H7 (cell line): ENCODE results near the gene ADGRE3. TPM values are rescaled to one million over a fixed set of nuclear protein-coding genes. Genes with fewer than 3 reads are reported as not detected.

Experiments
- DNase-seq: peaks from one replicate; pipeline ENCODE4 v3.0.0; 2012
- H3K27me3 ChIP-seq: 2 replicates; pipeline ENCODE4 v1.6.0; 2011; ENCODE audit warnings: mild to moderate bottlenecking, low read length; ENCODE audit not compliant: control insufficient read depth, insufficient read depth
- H3K36me3 ChIP-seq: replicated peaks from 2 replicates; pipeline ENCODE4 v1.5.1; 2011; ENCODE audit warnings: low read length; ENCODE audit not compliant: control insufficient read depth, insufficient read depth
- H3K4me3 ChIP-seq: 2 replicates; pipeline ENCODE4 v1.5.1; 2011; ENCODE audit warnings: low read depth, mild to moderate bottlenecking, control low read depth, low read length, moderate library complexity; ENCODE audit not compliant: insufficient read depth
- total RNA-seq: library from RNA; depleted of rRNA; stranded (reverse); fragments of >200 nt; shearing (Covaris generic); gene quantifications from 2 replicates; pipeline ENCODE4 v1.2.3, GENCODE V29; 2014

ADGRE3 gene
- total RNA-seq, 1 experiment from 2014 or later = not detected

DNA sequence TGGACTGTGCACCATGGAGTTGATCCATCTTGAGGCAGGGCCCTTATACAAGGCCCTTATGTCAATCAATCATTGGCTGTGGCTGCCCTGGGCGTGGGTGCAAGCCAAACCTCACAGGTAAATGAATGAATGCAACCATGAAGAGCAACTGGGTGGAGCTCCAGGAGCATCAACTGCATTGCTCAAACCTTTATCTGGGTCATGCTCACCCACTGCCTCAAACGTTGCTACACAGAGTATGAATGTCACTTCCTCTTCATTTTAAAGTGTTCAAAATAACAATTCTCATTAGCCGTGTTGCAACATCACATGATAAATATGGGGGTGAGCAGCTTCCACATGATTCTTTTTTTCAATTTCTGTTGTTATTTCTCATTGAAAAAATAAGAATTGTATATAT is 8.8 kb upstream of the ADGRE3 start:
- no peaks in the 10 kb centered on the region for H3K27me3 ChIP-seq
- no peak for DNase-seq
- H3K4me3 ChIP-seq = no peak overlapping the region
- H3K36me3 ChIP-seq = no peaks in the 10 kb centered on the region

DNA sequence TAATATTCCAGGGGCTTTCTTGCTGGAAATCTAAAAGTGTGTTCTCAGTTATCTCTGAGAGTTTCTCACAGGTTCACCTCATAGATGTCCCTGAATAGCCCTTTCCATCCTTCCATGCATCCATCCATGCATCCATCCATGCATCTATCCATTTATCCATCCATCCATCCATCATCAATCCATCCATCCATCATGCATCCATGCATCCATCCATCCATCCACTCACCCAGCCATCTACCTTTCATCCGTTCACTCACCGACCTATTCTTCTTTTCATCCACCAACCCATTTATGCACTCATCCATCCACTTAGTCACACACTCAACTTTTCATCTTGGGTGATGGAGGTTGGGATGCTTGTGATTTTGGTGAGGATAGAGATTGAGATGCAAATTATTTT is 7.4 kb upstream of the ADGRE3 start:
- Histone ChIP-seq H3K36me3 (no peaks in the 10 kb centered on the region), H3K4me3 (no peak overlapping the region), H3K27me3 (no peaks in the 10 kb centered on the region)
- no peak for DNase-seq

DNA sequence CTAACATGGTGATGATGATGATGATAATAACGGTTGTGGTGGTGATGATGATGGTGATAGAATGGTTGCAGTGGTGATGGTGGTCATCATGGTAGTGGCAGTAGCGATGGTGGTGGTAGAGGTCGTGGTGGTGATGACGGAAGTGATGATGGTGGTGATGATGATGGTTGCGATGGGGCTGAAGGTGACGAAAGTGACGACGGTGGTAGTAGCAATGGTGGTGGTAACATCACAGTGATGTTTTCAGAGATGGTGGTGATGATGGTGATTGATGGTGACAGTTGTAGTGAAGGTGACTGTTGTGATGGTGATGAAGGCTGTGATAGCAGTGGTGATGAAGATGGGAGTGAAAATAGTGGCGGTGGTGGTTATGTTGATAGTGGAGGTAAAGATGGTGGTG is 3.6 kb upstream of the ADGRE3 start:
- DNase-seq = no peak
- Histone ChIP-seq H3K4me3 (no peak overlapping the region), H3K36me3 (no peaks in the 10 kb centered on the region), H3K27me3 (no peaks in the 10 kb centered on the region)

DNA sequence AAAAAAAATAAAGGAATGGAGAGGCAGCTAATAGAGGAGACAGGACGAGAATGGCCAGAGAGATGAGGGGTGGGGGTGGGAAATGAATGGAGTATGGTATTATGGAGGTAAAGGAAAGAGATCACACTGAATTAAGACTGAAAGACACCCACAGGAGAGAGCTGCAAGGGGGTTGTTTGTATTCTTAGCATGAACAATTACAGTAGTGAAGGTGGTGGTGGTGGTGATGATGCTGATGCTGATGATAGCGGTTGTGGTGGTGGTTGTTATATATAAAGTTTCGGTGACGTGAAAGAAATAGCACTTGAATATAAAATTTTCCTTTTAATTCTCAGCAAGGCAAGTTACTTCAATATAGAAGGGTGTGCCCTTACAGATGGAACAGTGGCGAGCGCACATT is 2.8 kb upstream of the ADGRE3 start:
- no peaks in the 10 kb centered on the region for H3K27me3 ChIP-seq
- H3K4me3 ChIP-seq = no peak overlapping the region
- no peaks in the 10 kb centered on the region for H3K36me3 ChIP-seq
- no peak for DNase-seq

DNA sequence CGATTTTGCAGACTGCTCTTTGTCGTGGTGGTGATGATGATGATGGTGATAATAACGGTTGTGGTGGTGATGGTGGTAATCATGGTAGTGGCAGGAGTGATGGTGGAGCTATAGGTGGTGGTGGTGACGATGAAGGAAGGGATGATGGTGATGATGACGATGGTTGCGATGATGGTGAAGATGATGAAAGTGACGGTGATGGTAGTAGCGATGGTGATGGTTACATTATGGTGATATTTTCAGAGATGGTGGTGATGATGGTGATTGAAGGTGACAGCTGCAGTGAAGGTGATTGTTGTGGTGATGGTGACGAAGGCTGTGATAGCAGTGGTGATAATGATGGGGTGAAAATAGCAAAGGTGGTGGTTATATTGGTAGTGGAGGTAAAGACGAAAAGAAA is 2.1 kb upstream of the ADGRE3 start:
- no peak for DNase-seq
- H3K27me3 ChIP-seq = no peaks in the 10 kb centered on the region
- H3K4me3 ChIP-seq = no peak overlapping the region

DNA sequence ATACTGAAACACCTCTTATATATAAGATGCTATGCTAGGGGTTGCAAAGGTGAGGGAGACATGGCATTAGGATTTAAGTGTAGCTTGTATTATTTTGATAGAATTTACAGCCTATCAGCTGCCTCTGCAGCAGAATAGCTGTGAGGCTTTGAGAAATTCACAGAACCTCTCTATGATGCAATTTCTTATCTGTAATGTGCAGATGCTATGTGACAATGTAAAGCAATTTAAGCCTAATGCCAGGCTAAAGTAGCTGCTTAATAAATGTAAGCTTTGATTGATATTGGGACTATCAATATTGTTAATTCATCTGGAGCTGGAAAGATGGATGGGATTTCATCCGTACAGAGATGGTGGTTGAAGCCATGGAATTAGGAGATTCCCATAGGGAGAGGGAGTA is 1.6 kb downstream of the ADGRE3 start:
- Histone ChIP-seq H3K36me3 (no peaks in the 10 kb centered on the region), H3K4me3 (no peak overlapping the region), H3K27me3 (no peaks in the 10 kb centered on the region)
- no peak for DNase-seq

More for the DNA sequence above, 2.1 kb upstream of the ADGRE3 start:
- no peaks in the 10 kb centered on the region for H3K36me3 ChIP-seq

DNA sequence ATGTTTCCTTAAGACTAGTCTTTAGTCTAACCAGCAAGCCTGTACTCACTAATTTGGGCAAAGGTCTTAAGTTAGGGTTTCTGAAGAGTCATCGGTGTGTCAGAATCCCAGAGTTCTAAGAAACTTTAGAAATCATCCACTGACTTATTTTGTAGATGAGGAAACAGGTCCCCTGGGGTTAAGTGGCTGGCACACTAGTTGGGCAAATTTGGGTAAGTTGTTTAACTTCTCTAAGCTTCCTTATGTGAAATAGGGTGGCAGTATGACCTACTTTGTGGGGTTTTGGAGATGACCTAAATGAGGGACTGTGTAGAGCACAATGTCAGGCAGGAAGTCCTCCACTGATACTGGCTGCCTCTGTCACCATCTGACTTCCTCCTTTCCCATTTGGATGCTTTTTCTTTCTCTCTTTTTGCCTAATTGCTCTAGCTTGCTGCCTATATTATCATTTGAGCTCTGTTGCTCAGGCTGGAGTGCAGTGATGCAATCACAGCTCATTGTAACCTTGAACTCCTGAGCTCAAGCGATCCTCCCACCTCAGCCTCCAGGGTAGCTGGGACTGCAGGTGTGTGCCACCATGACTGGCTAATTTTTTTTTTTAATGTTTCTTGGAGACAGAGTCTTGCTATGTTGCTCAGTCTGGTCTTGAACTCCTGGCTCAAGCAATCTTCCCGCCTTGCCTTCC is 2.3 kb downstream of the ADGRE3 start:
- no peaks in the 10 kb centered on the region for H3K27me3 ChIP-seq
- H3K36me3 ChIP-seq = no peaks in the 10 kb centered on the region

DNA sequence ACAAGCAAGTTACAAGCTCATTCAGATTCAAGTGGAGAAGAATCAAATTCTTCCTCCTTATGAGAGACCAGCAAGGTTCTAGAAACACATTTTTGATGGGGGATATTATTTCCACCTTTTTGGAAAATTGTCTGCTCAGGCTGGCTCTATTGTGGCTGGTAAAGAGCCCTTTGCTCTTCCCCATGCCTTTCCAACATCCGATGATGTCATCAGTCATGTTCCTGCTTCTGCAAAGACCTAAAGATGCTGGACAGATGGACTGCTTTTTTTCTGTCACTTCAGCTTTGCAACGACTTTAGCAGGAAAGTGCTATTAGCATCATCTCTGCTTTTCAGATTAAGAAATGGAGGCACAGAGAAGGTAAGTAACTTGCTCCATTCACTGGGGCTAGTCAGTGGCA is 4.2 kb downstream of the ADGRE3 start:
- H3K36me3 ChIP-seq = no peaks in the 10 kb centered on the region
- DNase-seq = no peak
- H3K4me3 ChIP-seq = no peak overlapping the region
- H3K27me3 ChIP-seq = no peaks in the 10 kb centered on the region

More for the DNA sequence above, 2.3 kb downstream of the ADGRE3 start:
- no peak overlapping the region for H3K4me3 ChIP-seq
- DNase-seq = no peak

DNA sequence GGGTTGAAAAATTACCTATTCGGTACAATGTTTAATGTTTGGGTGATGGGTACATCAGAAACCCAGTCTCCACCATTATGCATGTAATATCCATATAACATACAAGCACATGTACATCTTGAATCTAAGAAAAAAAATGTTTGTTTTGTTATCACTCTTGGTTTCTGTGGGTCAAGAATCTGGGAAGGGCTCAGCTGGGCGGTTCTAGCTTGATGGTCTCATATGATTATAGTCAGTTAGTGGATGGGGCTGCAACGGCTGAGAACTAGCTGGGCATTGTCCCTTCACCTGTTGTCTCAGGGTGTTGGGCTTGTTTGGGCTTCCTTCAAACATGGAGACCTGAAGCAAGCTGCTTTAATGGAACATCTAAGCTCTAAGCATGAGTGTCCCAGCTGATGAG is 4.7 kb downstream of the ADGRE3 start:
- H3K4me3 ChIP-seq = no peak overlapping the region
- H3K36me3 ChIP-seq = no peaks in the 10 kb centered on the region
- no peak for DNase-seq
- H3K27me3 ChIP-seq = no peaks in the 10 kb centered on the region

DNA sequence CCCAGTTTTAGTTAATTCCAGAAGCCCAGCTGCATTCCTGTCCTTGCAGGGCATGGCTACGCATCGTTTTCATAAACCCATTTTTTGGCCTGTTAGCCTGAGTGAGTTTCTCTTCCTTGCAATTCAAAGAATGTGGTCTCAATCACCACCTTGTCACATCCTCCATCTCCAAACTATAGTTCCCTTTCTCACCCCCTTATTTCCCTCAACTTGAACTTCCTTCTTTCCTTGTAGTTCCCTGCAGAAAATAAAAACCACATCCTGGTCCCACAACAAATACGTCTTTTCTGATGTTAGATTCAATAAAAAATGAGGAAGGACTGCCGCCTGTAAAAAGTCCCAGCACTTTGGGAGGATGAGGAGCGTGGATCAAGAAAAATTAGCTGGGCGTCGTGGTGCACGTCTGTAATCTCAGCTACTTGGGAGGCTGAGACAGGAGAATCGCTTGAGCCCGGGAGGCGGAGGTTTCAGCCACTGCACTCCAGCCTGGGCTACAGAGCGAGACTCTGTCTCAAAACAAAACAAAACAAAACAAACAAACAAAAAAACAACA is 13.2 kb downstream of the ADGRE3 start:
- H3K4me3 ChIP-seq = no peak overlapping the region
- no peaks in the 10 kb centered on the region for H3K27me3 ChIP-seq
- no peak for DNase-seq
- no peaks in the 10 kb centered on the region for H3K36me3 ChIP-seq

DNA sequence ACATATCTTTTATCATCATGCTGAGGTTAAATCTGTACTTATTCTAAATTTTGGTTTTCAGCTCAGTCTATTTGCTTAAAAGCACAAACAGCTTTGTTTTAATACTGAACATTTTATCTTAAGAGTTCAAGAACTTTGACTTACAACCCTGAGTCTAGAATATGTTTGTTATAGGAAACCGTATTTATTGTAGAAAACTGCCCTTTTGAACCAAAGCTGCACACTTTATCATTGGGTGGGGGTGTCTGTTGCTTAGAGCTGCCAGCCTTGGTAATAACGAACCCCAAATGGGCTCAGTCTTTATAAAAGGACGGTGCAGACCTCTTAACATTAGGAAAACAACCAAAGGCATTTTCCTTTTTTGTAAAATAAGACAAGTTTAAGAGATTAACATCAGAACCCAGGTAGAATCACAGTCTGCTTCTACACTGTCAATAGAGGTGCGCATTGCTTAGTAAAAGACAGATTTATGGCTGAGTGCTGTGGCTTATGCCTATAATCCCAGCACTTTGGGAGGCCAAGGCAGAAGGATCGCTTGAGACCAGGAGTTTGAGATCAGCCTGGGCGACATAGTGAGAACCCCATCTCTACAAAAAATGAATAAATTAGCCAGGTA is 14.7 kb downstream of the ADGRE3 start:
- Histone ChIP-seq H3K36me3 (no peaks in the 10 kb centered on the region), H3K27me3 (no peaks in the 10 kb centered on the region), H3K4me3 (no peak overlapping the region)
- no peak for DNase-seq

DNA sequence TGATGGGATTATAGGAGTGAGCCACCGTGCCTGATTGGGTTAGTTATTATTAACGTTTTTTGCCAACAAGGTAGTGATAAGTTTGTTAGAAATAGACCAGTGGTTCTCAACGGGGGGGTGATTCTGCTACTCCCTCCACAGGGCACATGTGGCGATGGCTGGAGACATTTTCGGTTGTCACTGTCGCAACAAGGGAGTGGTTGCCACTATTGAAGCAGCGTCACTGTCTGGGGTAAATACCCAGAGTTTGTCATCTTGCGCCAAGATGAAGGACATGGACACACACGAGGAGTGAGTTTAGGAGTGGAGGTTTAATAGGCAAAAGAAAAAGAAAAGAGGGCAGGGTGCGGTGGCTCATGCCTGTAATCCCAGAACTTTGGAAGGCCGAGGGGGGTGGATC is 18.9 kb downstream of the ADGRE3 start:
- DNase-seq = no peak
- Histone ChIP-seq H3K36me3 (no peaks in the 10 kb centered on the region), H3K27me3 (no peaks in the 10 kb centered on the region), H3K4me3 (no peak overlapping the region)

DNA sequence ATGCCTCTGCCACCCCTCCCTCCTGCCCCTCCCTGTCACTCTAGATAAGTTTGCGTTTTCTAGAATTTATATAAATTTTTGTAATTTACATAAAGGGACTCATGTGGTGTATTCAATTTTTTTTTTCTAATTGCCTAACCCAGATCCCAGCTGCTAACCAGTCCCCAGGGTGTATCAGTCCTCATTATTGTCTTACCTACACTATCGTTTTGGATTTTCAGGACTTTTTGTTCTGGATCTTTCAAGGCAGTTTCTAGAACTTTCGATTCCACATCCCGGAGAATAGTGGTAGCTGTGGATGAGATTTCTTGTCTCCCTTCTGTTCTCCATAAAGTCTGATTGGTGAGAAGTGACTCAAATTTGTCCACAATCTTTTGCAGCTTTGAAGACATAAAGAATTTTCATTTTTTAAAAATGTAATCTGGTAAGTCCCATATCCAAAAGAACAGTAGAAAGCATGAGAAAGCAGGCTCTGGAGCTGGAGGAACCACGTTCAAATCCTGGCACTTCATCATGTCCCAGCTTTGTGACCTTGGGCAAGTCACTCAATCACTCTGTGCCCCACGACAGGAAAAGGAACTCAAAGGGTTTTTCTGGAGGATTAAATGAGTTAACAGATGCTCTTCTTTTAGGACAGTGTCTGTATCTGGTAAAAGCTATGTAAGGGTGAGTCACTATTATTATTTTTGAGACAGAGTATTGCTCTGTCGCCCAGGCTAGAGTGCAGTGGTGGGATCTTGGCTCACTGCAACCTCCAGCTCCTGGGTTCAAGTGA is 19.7 kb downstream of the ADGRE3 start:
- no peaks in the 10 kb centered on the region for H3K36me3 ChIP-seq
- H3K27me3 ChIP-seq = no peaks in the 10 kb centered on the region
- no peak for DNase-seq
- no peak overlapping the region for H3K4me3 ChIP-seq

DNA sequence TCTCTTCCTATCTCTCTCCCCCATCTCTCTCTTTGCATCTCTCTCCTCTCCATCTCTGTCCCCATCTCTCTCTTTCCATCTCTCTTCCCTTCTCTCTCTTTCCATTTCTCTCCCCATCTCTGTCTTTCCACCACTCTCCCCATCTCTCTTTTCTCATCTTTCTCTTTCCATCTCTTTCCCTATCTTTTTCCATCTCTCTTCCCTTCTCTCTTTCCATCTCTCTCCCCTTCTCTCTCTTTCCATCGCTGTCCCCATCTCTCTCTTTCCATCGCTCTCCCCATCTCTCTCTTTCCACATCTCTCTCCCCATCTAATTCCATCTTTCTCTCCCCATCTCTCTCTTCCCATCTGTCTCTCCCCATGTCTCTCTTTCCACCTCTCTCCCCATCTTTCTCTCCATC is 24.5 kb downstream of the ADGRE3 start:
- no peaks in the 10 kb centered on the region for H3K36me3 ChIP-seq
- H3K4me3 ChIP-seq = no peak overlapping the region
- H3K27me3 ChIP-seq = no peaks in the 10 kb centered on the region
- no peak for DNase-seq

DNA sequence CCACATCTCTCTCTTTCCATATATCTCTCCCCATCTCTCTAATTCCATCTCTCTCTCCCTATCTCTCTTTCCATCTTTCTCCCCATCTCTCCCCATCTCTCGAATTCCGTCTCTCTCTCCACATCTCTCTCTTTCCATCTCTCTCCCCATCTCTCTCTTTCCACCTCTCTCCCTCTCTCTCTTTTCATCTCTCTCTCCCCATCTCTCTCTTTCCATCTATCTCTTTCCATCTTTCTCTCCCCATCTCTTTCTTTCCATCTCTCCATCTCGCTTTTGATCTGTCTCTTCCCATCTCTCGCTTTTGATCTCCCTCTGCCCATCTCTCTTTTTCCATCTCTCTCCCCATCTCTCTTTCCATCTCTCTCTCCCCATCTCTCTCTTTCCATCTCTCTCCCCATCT is 25.6 kb downstream of the ADGRE3 start:
- no peak for DNase-seq
- Histone ChIP-seq H3K27me3 (no peaks in the 10 kb centered on the region), H3K36me3 (no peaks in the 10 kb centered on the region), H3K4me3 (no peak overlapping the region)
